Fibroblast of pulmonary artery (primary cell): Measurements from ENCODE around the gene KMT2C.

Experiments used
- DNase-seq: peaks from one replicate; pipeline ENCODE4 v3.0.0-alpha.2; 2010; ENCODE audit warnings: low read depth
- H3K4me3 ChIP-seq: replicated peaks from 2 replicates; pipeline ENCODE4 v1.5.1; 2011; ENCODE audit warnings: low read depth, mild to moderate bottlenecking, control low read depth, low read length, moderate library complexity
- CTCF ChIP-seq: IDR thresholded peaks from 2 replicates; pipeline ENCODE4 v1.5.1; 2011; ENCODE audit warnings: mild to moderate bottlenecking, control low read depth, low read length, inconsistent platforms; ENCODE audit errors: missing control alignments

The KMT2C gene

GRCh38 chr7:152161171-152161570 is 274.6 kb downstream of the KMT2C start:
- no peak for DNase-seq
- TF ChIP-seq CTCF: no peak

GRCh38 chr7:152158801-152159587 is 276.8 kb downstream of the KMT2C start:
- no peak for DNase-seq

More at GRCh38 chr7:152161171-152161570, 274.6 kb downstream of the KMT2C start:
- H3K4me3 ChIP-seq: no peak overlapping the region

GRCh38 chr7:152152267-152152666 is 283.5 kb downstream of the KMT2C start:
- no peak for TF ChIP-seq CTCF
- no peak overlapping the region for H3K4me3 ChIP-seq

More at GRCh38 chr7:152158801-152159587, 276.8 kb downstream of the KMT2C start:
- no peak for TF ChIP-seq CTCF
- no peak overlapping the region for H3K4me3 ChIP-seq

GRCh38 chr7:152149363-152149762 is 286.4 kb downstream of the KMT2C start:
- TF ChIP-seq CTCF: no peak
- no peak for DNase-seq
- no peak overlapping the region for H3K4me3 ChIP-seq

More at GRCh38 chr7:152152267-152152666, 283.5 kb downstream of the KMT2C start:
- DNase-seq: no peak

GRCh38 chr7:152148706-152149105 is 287.1 kb downstream of the KMT2C start:
- no peak for TF ChIP-seq CTCF

GRCh38 chr7:152145853-152146466 is 289.8 kb downstream of the KMT2C start:
- H3K4me3 ChIP-seq: no peak overlapping the region
- TF ChIP-seq CTCF: peak; percentile 79
- DNase-seq: peak; percentile 84

More at GRCh38 chr7:152148706-152149105, 287.1 kb downstream of the KMT2C start:
- no peak overlapping the region for H3K4me3 ChIP-seq
- DNase-seq: no peak
